Ascending aorta (tissue), 2 donors: ENCODE data around the gene ATP6V0C. TPM values are rescaled to one million over a fixed set of nuclear protein-coding genes. Genes with fewer than 3 reads are reported as not detected.

Experiments used
- DNase-seq, 2 donors: peaks; one replicate each; pipeline ENCODE4 v3.0.0-alpha.2; 2019; ENCODE audit warnings: low spot score in 2 of 2
- H3K27ac ChIP-seq, 2 donors: fragments of 200-600 bp; sonication (generic); one replicate each; pipeline ENCODE4 v1.5.1; 2016 to 2017; ENCODE audit warnings: mild to moderate bottlenecking in 1 of 2
- H3K27me3 ChIP-seq: fragments of 200-600 bp; sonication (generic); one replicate; pipeline ENCODE4 v1.5.1; 2017
- H3K36me3 ChIP-seq, 2 donors: fragments of 200-600 bp; sonication (generic); one replicate each; pipeline ENCODE4 v1.5.1; 2016
- H3K4me1 ChIP-seq, 2 donors: fragments of 200-600 bp; sonication (generic); one replicate each; pipeline ENCODE4 v1.5.1; 2016 to 2017; ENCODE audit warnings: mild to moderate bottlenecking in 1 of 2
- H3K4me3 ChIP-seq, 2 donors: fragments of 200-600 bp; sonication (generic); one replicate each; pipeline ENCODE4 v1.5.1; 2016 to 2017; ENCODE audit warnings: mild to moderate bottlenecking in 1 of 2
- H3K9me3 ChIP-seq, 2 donors: fragments of 200-600 bp; sonication (generic); one replicate each; pipeline ENCODE4 v1.5.1; 2016
- intact Hi-C: fragments of 100-400 bp; cut with DNase I; formaldehyde crosslinking; loops from one replicate; pipeline ENCODE4 v1.15.1; 2023
- total RNA-seq: library from RNA; depleted of rRNA; stranded (reverse); fragments of >200 nt; gene quantifications from one replicate; pipeline ENCODE4 v1.1.0, GENCODE V29; 2016
- TF ChIP-seq, protein P1 (sequence below), 3 experiments: fragments of 200-600 bp in 2 of 3; fragments of 450-650 bp in 1 of 3; sonication (generic) in 2 of 3; IDR thresholded peaks; one replicate each; pipeline ENCODE4 v1.5.1; 2016 to 2019; ENCODE audit warnings: antibody characterized with exemption in 3 of 3, mild to moderate bottlenecking in 1 of 3, moderate library complexity in 1 of 3

ATP6V0C gene
- total RNA-seq, 1 donor from 2014 or later: 91.9 TPM

DNA sequence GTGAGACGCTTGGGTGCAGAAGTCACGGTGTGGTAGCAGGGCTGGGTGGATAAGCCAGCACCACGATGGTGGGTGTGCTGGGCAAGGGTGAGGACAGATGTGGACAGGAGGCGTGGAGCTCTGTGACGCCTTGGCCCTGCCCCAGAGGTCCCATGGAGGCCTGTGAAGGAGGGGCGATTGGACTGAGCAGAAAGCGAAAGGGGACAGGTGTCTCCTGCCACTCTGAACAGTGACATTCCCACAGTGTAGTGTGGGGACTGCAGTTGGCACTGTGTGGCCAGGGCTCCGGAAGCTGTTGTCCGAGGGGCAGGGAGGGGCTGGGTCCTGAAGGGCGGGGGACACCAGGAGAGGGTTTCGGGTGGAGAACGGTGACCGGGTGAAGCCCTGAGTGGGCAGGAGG is 31.5 kb upstream of the ATP6V0C start:
- Histone ChIP-seq H3K9me3 (no peaks in the 10 kb centered on the region), H3K4me3 (peak overlapping the region in 1 of 2 donors; percentile 39), H3K27me3 (no peaks in the 10 kb centered on the region), H3K27ac (peak overlapping the region; percentile 49 to 57), H3K4me1 (peaks cover 8 to 17% of the 10 kb centered on the region in 2 donors), H3K36me3 (no peaks in the 10 kb centered on the region)
- intact Hi-C loops: no loop called here
- TF ChIP-seq, protein P1, sequence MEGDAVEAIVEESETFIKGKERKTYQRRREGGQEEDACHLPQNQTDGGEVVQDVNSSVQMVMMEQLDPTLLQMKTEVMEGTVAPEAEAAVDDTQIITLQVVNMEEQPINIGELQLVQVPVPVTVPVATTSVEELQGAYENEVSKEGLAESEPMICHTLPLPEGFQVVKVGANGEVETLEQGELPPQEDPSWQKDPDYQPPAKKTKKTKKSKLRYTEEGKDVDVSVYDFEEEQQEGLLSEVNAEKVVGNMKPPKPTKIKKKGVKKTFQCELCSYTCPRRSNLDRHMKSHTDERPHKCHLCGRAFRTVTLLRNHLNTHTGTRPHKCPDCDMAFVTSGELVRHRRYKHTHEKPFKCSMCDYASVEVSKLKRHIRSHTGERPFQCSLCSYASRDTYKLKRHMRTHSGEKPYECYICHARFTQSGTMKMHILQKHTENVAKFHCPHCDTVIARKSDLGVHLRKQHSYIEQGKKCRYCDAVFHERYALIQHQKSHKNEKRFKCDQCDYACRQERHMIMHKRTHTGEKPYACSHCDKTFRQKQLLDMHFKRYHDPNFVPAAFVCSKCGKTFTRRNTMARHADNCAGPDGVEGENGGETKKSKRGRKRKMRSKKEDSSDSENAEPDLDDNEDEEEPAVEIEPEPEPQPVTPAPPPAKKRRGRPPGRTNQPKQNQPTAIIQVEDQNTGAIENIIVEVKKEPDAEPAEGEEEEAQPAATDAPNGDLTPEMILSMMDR (IDR thresholded peaks at IDR 0.05): no peak
- DNase-seq: no peak

DNA sequence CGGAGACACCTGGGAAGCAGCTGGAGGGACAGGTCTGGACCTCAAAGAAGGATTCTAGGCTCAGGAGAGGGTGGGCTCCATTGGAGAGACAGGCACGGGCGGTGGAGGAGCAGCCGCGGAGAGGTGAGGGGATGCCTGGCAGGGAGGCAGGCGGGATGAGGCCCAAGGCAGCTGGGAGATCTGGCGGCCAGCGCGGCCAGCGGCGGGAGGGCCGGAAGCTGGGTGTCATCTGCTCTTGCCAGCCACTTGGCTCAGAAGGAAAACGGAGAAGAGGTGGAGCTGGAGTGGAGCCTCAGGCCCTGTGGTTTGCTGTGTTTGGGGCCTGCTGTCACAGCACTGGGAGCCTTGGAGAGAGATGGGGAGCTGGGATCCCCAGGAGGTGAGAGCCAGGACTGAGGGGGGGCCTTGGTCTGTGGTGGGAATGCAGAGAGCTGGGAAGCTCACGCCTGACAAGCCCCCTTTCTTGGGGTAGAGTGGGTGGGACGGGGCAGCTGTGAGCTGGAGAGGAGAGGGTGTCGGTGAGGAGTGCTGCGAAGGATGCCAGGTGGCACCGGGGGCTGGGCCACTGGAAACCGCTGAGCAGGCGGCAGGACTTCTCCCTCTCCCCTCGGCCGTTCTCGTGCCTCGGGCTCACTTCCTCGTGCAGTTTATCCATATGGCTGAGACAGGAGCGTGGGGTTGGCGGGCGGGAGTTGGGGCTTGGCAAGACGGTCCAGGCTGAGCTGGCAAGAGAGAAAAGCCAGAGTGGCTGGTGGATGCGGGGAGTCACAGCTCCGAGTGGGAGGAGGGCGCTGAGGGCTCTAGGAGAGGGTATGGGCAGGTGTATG is 30.8 kb upstream of the ATP6V0C start:
- peak overlapping the region in 1 of 2 donors; percentile 39 for H3K4me3 ChIP-seq
- H3K27ac ChIP-seq: peak overlapping the region; percentile 49 to 57
- no peaks in the 10 kb centered on the region for H3K9me3 ChIP-seq
- no peaks in the 10 kb centered on the region for H3K27me3 ChIP-seq
- TF ChIP-seq, protein P1 (IDR thresholded peaks at IDR 0.05): no peak
- H3K4me1 ChIP-seq: peaks cover 8 to 17% of the 10 kb centered on the region in 2 donors
- intact Hi-C loops: no loop called here
- DNase-seq: no peak
- H3K36me3 ChIP-seq: no peaks in the 10 kb centered on the region

DNA sequence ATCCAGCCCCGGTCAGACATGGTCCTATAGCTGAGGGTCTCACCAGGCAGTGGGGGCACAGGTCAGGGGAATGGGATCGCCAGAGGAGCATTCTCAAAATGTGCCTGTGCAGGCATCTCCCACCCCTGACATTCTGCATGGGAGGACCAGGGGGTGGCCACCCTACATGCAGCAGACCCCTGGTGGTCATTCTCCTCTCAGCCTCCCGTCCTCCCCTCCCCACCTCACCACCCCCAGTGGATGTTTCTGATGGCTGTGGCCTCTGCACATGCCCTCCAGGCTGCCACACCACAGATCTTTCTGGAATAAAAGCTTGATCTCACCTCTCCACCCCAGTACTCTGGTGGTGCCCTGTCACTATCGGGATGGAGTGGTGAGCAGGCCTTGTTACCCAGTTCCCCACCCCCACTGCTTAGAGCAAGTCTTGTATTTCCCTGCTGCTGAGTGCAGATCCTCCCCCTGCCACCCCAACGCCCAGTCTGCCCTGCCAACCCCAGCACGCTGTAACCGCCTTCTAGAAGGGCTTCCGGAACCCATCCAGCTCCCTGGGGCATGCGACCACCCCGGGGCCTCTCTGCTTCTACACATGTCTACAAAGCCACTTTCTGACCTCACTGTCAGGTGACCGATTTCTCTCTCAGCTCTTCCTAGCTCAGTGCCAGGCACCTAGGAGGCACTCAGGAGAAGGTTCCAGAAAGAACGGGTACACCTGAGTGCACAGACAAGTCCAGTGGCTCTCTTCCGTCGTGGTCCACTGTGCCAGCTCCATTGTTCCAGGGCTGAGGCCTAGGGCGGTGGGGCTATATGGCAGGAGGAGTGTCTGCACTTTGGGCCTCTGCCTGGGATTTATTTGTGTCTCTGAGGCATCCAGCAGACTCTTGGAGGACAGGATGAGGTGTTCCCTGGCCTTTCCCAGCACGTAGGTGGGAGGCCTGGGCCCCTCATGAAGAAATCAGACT is 29.5 kb upstream of the ATP6V0C start:
- no peaks in the 10 kb centered on the region for H3K27me3 ChIP-seq
- H3K27ac ChIP-seq: no peak overlapping the region
- TF ChIP-seq, protein P1 (IDR thresholded peaks at IDR 0.05): no peak
- H3K36me3 ChIP-seq: no peaks in the 10 kb centered on the region
- H3K4me1 ChIP-seq: peaks cover 8 to 17% of the 10 kb centered on the region in 2 donors
- no peak overlapping the region for H3K4me3 ChIP-seq
- H3K9me3 ChIP-seq: no peaks in the 10 kb centered on the region
- intact Hi-C loops: no loop called here
- no peak for DNase-seq

DNA sequence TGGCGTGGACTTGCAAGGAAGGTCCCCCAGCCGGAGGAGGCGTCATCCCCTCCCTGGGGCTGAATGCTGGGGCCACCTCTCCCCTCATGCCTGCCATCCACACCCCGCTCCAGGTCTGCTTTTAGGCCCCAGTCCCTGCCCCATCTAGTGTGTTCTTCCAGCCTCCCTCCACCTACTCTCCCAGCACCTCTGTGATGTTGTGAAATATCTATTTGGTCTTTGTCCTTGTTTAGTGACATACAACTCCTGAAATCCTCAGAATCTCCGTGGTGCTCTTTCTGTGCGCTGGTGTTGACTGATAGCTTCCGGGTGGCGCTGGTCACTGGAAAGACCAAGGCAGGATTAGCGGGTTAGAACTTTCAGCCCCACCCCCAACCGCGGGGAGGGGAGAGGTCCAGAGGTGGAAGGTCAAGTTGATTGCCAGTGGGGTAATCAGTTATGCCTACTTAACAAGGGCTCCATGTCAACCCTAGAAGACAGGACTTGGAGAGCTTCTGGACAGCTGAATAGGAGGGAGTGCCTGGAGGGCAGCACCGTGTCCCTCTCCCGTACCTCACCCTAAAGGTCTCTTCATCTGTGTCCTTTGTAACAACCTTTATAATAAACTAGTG is 28.7 kb upstream of the ATP6V0C start:
- no peaks in the 10 kb centered on the region for H3K36me3 ChIP-seq
- H3K4me3 ChIP-seq: no peak overlapping the region
- H3K9me3 ChIP-seq: no peaks in the 10 kb centered on the region
- H3K27ac ChIP-seq: no peak overlapping the region
- intact Hi-C loops: no loop called here
- H3K4me1 ChIP-seq: peaks cover 8 to 17% of the 10 kb centered on the region in 2 donors
- TF ChIP-seq, protein P1 (IDR thresholded peaks at IDR 0.05): no peak
- DNase-seq: no peak
- no peaks in the 10 kb centered on the region for H3K27me3 ChIP-seq

DNA sequence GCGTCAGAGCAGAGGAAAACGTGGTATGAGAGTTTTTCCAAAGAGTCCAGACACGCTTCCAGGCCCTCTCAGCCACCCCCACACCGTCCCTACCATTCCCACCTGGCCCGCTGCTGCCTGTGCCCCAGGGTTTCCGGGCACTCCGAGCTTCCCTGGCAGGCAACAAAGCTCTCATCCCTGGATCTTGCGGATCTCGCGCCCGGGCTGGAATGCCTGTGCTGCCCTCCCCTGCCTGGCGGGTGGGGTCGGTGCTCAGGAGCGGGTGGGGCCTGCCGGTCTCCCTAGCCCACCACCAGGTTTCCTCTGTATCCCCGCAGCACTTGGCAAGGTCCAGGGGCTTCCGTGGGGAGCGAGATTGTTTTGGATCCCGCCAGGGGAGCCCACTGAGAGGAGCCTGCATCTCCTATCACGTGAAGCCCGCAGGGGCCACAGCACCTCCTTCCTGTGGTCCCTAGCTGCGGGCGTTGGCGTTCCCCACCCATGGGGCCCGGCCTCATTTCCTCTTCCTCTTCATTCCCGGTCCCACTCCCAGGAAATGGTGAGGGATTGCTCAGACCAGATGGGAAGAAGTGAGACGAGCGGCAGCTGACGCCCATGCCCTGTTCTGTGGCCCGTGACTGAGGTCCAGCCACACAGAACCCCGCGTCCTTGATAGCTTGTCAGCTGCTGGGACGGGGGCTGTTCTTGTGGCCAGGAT is 27.8 kb upstream of the ATP6V0C start:
- intact Hi-C loops: no loop called here
- no peak for DNase-seq
- H3K27ac ChIP-seq: no peak overlapping the region
- no peak overlapping the region for H3K4me3 ChIP-seq
- no peaks in the 10 kb centered on the region for H3K27me3 ChIP-seq
- TF ChIP-seq, protein P1 (IDR thresholded peaks at IDR 0.05): no peak
- no peaks in the 10 kb centered on the region for H3K36me3 ChIP-seq
- peaks cover 8 to 17% of the 10 kb centered on the region in 2 donors for H3K4me1 ChIP-seq
- no peaks in the 10 kb centered on the region for H3K9me3 ChIP-seq
